Stimulated activated CD8-positive, alpha-beta memory T cell treated with anti-CD3 and anti-CD28 coated beads, Interleukin-2, amount 100 ng/mL, for 1 hour (primary cell): Measurements from ENCODE around the gene HSD11B1L.

ENCODE experiments used
- DNase-seq, 2 donors: peaks; one replicate each; pipeline ENCODE4 v3.0.0-alpha.2; 2020; ENCODE audit warnings: low read depth in 2 of 2

Gene HSD11B1L, protein sequence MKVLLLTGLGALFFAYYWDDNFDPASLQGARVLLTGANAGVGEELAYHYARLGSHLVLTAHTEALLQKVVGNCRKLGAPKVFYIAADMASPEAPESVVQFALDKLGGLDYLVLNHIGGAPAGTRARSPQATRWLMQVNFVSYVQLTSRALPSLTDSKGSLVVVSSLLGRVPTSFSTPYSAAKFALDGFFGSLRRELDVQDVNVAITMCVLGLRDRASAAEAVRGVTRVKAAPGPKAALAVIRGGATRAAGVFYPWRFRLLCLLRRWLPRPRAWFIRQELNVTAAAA

DNA sequence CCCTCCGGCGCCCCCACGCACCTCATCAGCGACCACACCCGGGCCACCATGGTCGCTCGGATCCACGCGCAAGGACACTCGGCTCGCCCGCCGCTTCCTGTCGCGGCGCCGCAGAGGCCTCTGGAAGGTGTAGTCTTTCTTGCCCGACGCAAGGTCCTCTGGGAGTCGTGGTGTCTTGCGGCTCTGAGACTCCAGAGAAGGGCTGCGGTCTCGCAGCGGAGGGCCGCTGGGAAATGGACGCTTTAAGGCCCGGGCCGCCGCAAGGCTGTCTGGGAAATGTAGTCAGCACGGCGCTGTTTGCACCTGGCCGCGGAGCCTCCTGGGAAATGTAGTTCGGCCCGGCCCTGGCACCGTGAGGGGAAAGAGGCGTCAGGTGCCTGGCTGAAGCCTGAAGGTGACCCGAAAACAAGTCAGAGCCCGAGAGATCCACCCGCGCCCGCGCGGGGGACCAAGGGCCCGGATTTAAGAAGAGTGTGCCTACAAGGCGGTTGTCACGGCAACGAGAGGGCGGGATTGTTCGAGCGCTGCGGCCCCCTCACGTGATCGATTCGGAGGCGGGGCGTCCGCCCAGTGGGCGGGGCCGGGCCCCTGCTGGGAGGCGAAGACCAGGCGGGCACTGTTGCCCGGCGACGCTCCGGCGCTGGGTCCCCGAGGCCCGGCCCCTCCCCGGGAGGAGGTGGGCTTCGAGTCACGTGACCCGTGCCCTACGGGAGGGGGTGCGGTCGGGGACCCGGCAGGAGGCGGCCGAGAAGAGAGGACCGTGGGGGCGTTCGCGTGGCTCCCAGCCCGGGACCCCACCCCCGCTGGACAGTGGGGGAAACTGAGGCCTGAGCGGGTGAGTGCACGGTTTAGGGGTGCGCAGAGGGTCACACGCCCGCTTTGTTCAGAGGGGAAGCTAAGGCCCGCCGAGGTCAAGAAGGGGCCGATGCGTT is at the start of gene HSD11B1L, which contains the start of gene MICOS13:
HSD11B1L (plus strand) TSS at position 591 of the 932 bp plus-strand sequence. CDS start 3,806 bp downstream, outside the sequence.
MICOS13 (minus strand) TSS at position 80 of the 932 bp plus-strand sequence; CDS start at position 50, 30 bp downstream.
- peak; percentile 95 to 96 for DNase-seq

DNA sequence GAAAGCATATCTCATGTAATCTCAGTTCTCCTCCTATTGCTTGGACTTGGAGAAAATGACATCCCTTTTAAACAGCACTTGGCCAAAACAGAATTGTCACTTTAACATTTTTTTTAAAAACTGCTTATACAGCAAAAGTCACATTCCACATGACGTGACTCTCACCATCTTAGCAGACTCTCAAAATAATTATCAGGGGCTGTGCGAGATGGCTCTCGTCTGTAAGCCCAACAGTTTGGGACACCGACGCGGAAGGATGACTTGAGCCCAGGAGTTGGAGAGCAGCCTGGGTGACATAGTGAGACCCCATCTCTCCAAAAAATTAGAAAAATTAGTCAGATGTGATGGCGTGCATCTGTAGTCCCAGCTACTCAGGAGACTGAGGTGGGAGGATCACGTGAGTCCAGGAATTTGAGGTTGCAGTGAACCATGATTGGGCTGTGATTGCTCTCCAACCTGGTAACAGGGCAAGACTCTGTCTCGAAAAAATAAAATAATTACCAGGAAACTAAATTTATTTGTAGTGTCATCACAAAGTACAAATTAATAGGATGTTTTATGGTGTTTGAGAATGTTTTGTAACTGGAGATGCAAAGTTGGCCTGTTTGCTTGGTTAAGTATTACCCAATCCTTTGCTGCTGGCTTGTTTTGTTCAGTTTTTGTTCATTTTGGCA is 49.1 kb upstream of the HSD11B1L start:
- DNase-seq: no peak

DNA sequence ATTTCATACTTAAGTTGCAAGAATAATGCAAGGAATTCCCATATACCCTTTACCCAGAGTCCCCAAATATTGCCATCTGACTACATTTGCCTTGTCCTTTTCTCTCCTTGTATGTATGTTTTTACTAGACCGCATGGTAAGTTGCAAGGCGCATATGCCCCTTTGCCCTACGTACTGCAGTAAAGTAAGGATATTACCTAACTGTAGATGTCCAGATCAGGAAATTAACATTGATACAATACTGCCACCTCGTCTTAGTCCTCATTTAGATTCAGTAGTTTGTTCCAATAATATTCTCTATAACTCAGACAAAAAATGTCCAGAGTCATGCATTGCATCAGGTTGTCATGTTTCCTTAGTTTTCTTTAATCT is 48.6 kb upstream of the HSD11B1L start:
- DNase-seq: no peak

DNA sequence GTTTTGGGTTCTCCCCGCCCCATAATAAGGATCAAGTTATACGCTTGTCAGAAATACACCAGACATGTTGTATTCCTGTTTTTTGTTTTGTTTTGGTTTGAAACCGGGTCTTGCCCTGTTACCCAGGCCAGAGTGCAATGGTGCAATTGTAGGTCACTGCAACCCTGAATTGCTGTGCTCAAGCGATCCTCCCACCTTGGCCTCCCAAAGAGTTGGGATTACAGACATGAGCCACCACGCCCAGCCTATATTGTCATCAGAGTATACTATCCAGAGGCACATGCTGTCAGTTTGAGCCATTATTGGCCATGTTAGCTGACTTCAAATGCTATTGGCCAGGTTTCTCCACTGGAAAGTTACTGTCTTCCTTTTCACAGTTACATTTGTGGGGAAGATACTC is 48.2 kb upstream of the HSD11B1L start:
- DNase-seq: no peak

DNA sequence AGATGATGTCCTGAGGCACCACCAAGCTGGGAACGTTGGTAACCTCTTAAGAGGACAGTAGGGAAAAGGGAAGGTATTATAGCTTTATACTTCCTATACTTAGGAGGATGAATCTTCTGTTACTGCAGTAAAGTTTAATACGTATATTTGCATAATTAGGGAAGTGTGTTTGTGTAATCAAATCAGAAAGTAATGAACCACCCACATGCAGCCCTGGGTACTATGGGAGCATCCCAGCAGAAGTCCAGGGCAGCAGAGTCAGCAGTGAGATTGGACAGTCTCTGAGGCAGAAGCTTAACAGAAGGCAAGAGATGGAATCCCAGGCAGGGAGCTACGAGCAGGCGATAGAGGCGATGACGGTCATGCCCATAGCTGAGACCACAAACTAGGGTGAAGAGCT is 45.4 kb upstream of the HSD11B1L start:
- DNase-seq: no peak

DNA sequence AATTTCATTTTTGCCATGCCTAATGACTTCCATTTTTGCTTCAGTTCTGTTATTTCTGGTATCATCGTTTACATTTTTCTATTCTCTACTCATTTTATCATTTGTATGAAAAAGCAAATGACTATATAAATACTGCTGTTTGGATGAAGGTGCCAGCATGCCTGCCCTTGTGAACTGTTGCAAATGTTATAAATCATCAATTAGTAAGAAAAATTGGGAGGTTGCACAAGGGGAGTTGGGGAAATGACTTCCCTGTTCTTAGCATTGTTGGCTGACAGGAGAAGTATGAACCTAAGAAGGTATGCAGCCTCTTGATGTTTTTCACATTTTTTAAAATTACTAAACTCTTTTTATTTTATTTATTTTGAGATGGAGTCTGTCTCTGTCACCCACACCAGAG is 42.9 kb upstream of the HSD11B1L start:
- no peak for DNase-seq

DNA sequence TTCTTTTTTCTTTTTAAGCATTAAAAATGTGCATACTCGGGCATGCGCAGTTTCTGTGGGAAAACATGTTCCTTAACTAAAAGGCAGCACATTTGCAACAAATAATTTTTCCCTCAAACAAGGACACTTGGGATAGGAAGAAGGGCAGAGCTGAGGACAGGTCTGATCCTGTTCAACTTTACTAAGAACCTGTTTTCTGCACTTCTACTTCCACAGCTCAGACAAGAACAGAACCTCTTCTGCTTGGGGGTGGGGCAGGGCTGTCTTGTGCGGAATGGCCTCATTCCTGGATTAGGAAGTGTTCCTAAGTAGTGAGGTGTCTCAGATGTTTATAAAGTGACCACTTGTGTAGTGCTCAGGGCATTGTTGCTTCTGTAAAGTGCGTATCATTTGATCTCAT is 39.7 kb upstream of the HSD11B1L start:
- no peak for DNase-seq

DNA sequence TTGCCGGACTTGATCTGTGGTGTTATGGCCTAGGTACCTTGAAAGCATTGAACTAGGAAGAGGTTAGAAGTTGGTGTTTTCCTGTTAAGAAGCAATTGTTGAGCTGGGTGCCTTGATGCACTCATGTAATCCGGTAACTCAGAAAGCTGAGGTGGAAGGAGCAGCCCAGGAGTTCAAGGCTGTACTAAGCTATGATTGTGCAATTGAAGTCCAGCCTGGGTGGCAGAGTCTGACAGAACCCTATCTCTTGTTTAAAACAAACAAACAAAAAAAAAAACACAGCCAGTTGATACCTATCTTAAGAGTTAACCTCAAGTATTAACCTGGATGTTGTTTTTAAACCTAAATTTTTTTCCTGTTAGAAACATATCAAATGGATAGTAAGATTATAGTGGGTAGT is 38.6 kb upstream of the HSD11B1L start:
- no peak for DNase-seq

DNA sequence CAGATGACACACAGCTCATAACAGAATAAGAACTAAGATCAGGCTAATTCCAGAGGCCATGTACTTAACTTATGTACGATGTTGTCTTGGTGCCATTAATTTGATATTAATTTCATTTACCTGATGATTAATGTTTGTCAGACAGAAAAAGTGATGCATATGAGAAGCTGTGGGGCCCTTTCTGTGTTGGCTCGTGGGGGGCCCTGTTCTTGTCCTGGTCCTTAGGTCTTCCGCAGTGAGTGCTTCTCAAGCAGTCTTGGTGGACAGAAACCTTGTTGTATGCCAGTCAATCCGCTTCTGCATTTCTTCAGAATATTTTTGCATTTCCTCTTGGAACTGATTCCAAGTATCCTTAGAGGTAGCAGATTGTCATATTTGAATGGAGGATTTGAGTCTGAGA is 37.8 kb upstream of the HSD11B1L start:
- DNase-seq: no peak

DNA sequence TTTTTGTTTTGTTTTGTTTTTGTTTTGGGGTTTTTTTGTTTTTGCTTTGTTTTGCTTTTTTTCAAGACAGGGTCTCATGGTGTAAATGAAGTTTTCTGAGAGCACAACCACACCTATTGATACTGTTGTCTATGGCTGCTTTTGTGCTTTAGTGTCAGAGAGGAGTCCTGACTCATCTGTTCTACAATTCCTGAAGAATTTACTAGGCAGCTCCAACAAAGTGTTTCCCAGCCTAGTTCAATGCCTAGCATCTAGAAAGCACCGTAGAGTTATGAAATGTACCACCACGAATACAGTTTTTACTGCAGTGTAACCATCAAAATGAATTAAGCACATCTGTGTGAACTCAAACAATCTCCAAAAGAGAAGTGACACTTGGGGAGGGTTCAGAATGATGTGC is 36.8 kb upstream of the HSD11B1L start:
- no peak for DNase-seq

DNA sequence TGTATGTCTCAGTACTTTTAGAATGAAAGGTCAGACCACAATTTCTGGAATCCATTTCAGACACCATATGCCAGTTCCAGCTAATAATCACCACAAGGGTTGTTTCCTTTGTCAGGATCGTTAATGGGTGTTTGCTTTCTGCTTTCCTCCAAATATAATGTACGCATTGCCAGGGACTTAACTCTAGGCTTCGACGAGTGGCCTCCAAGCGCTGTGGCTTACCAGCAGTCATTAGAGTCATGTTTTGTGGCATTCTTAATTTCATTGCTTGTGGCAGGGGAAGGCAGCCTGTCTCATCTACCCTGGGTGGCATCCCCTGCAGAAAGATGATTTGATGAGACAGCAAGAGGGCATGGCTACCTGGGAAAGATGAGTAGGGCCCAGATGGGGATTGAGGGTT is 35.4 kb upstream of the HSD11B1L start:
- no peak for DNase-seq

DNA sequence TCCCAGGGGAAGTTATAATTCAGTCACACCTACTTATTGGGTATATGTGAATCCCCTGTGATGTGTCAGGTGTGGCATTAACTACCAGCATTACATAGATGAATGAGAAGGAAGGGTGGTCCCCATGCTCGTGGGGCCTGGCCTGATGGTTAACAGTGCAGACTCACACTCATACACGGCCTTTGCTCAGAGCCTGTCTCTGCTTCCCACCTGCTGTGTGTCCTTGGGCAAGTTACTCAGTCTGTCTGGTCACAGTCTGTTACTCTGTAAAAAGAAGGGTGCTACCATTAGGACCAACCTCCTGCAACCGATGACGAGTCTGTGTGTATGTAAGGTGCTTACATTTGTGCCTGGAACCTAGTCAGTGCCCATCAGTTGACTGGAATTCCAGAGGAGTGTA is 34.1 kb upstream of the HSD11B1L start:
- no peak for DNase-seq

DNA sequence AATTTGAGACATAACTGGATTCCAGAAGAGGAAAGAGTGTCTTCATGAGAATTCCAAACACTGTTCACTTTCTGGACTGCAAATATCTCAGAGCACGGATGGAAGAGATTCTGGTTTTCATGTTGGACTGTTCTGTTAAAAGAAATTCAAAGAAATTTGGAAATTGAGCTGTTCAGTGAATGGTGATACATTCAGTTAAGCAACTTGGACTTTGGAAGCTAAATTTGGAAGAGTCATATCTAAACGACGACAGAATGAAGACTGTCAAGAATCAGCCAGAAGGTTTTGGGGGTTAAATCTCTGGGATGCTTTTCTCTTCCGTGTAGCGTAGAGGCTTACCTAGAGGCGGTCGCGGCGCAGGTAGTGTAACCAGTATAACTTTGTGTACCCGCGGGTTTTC is 32.4 kb upstream of the HSD11B1L start:
- DNase-seq: no peak

DNA sequence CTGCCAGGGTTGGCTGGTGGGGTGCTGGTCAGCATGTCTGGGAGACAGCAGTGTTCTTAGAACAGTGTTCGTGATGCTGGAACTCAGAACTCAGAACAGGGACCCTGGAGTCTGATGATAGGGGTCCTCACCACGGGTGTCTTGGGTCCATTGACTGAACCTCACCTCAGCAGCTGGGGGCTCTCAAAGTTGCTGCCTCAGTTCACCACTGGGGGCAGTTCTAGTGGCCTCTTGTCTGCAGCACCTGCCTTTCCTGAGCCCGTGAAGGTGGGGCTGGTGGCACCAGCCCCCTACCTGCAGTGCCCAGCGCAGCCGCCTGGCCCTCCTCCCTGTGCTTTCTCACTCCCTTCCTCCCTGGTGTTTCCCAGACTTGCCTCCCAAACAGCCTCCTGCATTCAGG is 29.5 kb upstream of the HSD11B1L start:
- no peak for DNase-seq

DNA sequence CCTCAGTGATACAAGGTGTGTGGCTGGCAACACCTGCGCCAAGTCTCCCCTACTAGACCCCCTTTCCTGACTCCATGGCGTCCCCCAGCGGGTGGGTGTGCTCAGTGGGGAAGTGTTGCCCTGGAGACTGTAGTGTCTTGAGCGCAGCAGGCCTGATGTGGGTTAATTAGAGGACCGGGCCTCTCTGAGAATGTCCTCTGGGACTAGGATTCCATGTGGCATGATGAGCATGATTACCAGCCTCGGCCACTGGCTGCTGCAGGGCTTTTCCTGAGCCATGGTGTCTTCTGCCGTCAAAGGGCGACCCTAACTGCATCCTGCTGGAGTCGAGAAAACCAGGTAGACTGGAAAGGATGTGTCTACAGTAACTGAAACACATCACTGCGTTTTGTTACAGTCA is 28.6 kb upstream of the HSD11B1L start:
- DNase-seq: no peak

DNA sequence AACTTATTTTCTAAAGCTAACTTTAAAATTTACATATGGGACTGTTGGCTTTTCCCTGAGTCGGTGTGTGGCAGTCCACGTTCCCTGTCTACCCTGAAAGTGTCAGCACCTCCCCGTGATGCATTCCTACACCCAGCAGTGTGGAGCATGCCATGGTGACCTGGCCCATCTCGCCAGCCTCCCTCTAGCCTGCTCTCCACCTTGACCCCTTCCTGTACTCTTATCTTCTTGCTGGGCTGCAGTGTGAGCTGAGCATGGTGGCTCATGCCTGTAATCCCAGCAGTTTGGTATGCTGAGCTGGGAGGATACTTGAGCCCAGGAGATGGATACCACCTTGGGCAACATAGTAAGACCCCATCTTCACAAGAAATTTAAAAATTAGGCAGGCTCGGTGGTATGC is 25.9 kb upstream of the HSD11B1L start:
- DNase-seq: no peak

DNA sequence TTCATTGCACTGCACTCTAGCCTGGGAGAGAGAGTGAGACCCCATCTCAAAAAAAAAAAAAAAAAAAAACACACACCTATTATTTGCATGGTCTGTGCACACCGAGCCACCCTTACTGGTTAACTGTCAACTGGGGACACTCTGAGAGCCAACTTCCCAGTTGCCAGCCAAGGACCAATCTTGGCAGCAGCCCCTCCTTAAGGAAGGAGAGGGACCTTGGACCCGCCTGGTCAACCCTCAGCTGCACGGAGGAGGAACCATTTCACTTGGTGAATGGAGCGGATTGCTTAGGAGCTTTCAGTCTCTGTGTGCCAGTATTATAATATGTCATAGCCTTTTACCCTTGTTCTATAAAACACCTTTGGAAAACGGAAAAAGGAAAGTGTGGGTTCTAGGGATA is 25.4 kb upstream of the HSD11B1L start:
- DNase-seq: no peak

DNA sequence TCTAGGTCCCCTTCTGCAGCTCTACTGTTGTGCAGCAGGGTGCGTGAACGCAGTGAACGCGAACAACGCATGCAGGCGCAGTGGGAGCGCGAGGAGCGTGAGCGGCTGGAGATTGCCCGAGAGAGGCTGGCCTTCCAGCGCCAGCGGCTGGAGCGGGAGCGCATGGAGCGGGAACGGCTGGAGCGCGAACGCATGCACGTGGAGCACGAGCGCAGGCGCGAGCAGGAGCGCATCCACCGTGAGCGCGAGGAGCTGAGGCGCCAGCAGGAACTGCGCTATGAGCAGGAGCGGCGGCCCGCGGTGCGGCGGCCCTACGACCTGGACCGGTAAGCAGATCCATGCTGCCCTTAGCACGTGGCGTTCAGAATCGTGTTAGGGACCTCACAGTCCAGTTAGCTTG is 19.3 kb upstream of the HSD11B1L start:
- DNase-seq: no peak

DNA sequence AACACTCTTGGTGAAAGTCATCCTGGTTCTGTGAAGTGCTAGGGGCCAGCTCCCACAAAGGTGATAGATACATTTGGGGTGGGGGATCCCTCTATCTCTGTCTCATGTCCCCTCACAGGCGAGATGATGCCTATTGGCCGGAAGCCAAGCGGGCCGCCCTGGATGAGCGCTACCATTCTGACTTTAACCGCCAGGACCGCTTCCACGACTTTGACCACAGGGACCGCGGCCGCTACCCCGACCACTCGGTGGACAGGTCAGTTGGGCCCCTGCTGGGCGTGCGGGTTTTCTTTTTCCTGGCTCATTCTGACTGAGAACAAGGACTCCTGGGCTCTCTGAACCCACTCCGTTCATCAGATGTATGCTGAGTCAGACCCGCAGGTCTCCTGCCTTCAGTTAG is 16.9 kb upstream of the HSD11B1L start:
- DNase-seq: no peak

DNA sequence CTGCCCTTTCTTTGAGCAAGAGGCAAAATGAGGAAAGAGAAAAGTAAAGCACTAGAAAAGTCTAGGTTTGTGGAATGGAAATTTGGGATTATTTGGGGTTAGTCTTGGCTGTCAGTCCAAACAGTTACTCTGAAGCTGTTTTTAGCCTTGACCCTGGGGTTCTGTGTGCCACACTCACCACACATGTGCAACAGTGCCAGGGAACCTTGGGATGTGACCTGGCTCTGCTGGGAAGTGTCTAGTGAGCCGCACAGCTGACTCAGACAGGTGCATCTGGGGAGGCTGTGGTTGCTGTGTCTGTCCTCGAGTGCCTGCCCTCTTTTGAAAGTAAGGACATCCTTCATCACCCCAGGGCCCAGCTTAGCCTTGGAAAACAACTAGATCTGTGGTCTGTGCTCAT is 16.3 kb upstream of the HSD11B1L start:
- no peak for DNase-seq

DNA sequence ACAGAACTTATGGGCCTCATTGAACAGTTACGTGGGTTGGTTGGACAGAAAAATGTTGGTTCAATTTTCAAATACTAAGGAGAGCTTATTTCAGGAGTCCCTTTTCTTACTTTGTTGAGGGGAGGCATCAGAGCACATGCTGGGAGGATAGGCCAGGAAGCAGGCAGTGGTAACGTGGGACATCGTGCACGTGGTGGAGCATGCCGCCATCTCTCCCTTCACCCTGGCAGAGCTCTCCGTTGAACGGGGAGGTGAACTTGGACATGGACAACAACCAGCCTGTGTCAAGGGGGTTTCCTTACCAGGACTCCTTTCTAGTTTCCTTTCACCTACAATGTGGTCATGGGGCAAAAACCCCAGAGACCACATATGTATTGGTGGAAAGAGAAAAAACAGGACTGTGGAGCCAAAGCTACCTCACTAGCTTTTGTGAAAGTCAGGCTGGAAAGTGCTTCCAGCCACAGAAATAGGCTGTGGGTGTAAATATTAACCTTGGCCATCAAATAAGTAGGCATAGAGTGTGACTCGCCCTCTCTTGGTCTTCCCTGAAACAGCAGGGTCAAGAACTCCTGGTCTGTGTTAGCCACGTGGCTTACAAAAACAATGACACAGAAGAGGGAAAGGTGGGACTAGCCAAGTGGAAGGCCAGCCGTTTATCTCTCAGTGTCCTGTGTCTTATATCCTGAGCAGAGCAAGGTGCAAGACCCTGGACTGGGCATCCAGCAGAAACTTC is 14.9 kb upstream of the HSD11B1L start:
- no peak for DNase-seq
